H1 (cell line): ENCODE data around the gene PLXDC2. TPM values are rescaled to one million over a fixed set of nuclear protein-coding genes. Genes with fewer than 3 reads are reported as not detected.

Source experiments
- CTCF ChIA-PET: fragments of 300-600 bp; sonication (Branson Sonifier 250); formaldehyde crosslinking; loops from one replicate; lab custom pipeline; 2021; ENCODE audit not compliant: partially characterized antibody; lab: Charles Lee
- POLR2A ChIA-PET: fragments of 300-600 bp; sonication (Branson Sonifier 250); formaldehyde crosslinking; loops from one replicate; lab custom pipeline; 2021; ENCODE audit warnings: inconsistent platforms; ENCODE audit not compliant: partially characterized antibody; lab: Charles Lee
- DNase-seq, 2 experiments: peaks; one replicate each; pipeline versions ENCODE4 v3.0.0 to v3.0.0-alpha.2; 2010 to 2022; ENCODE audit warnings: low spot score in 2 of 2, low read depth in 1 of 2, mixed read lengths in 1 of 2
- FAIRE-seq: peaks from 2 replicates; lab custom pipeline; 2011; peaks lifted over from hg19 to GRCh38; lab: Jason Lieb, UNC
- H2AFZ ChIP-seq: 2 replicates; pipeline ENCODE4 v1.8.1; 2012; ENCODE audit warnings: low read length, inconsistent platforms
- H2AK5ac ChIP-seq: 2 replicates; pipeline ENCODE4 v1.6.1; 2013; ENCODE audit warnings: low read depth, low read length
- H2BK120ac ChIP-seq: replicated peaks from 2 replicates; pipeline ENCODE3; 2013; ENCODE audit warnings: low read depth, low read length, inconsistent platforms
- H2BK12ac ChIP-seq: 2 replicates; pipeline ENCODE4 v1.6.1; 2013; ENCODE audit warnings: low read depth, low read length
- H2BK15ac ChIP-seq: 2 replicates; pipeline ENCODE4 v1.6.1; 2013; ENCODE audit warnings: low read length
- H2BK20ac ChIP-seq: 2 replicates; pipeline ENCODE4 v1.6.1; 2013; ENCODE audit warnings: low read length
- H2BK5ac ChIP-seq: 2 replicates; pipeline ENCODE4 v1.6.1; 2013; ENCODE audit warnings: low read depth, low read length
- H3K14ac ChIP-seq: 2 replicates; pipeline ENCODE4 v1.6.1; 2013; ENCODE audit warnings: inconsistent platforms; ENCODE audit not compliant: insufficient read length
- H3K18ac ChIP-seq: 2 replicates; pipeline ENCODE4 v1.6.1; 2013; ENCODE audit warnings: low read length; ENCODE audit errors: extremely low read depth
- H3K23ac ChIP-seq: 2 replicates; pipeline ENCODE4 v1.6.1; 2013; ENCODE audit warnings: inconsistent platforms; ENCODE audit not compliant: insufficient read length
- H3K23me2 ChIP-seq: 2 replicates; pipeline ENCODE4 v1.6.1; 2013; ENCODE audit warnings: low read depth, low read length
- H3K27ac ChIP-seq: 2 replicates; pipeline ENCODE4 v1.6.1; 2011; ENCODE audit warnings: low read depth, low read length, inconsistent platforms
- H3K27me3 ChIP-seq, 4 experiments: replicated peaks in 1 of 4; 1 replicate in 1 of 4; 2 replicates in 3 of 4; pipeline versions ENCODE4 v1.6.1 to v1.8.1; 2011 to 2013; ENCODE audit warnings: low read length in 3 of 4, mild to moderate bottlenecking in 3 of 4, inconsistent platforms in 2 of 4, mixed read lengths in 2 of 4, moderate library complexity in 1 of 4; ENCODE audit not compliant: control insufficient read depth in 3 of 4, insufficient read depth in 3 of 4; ENCODE audit errors: extremely low read depth in 1 of 4
- H3K36me3 ChIP-seq, 4 experiments: 2 replicates each; pipeline versions ENCODE4 v1.6.1 to v1.8.1; 2011 to 2013; ENCODE audit warnings: mild to moderate bottlenecking in 4 of 4, low read length in 3 of 4, moderate library complexity in 2 of 4, control low read depth in 1 of 4, inconsistent platforms in 1 of 4; ENCODE audit not compliant: insufficient read depth in 4 of 4, control insufficient read depth in 2 of 4
- H3K4ac ChIP-seq: replicated peaks from 2 replicates; pipeline ENCODE3; 2013; ENCODE audit warnings: low read length, low read depth, mixed read lengths, inconsistent platforms; ENCODE audit not compliant: insufficient read length
- H3K4me1 ChIP-seq, 4 experiments: replicated peaks in 1 of 4; 1 replicate in 1 of 4; 2 replicates in 3 of 4; pipeline versions ENCODE4 v1.6.1 to v1.8.1; 2011 to 2013; ENCODE audit warnings: low read length in 3 of 4, inconsistent platforms in 2 of 4, mixed read lengths in 1 of 4; ENCODE audit not compliant: insufficient read depth in 4 of 4, control insufficient read depth in 3 of 4
- H3K4me2 ChIP-seq, 2 experiments: 2 replicates each; pipeline versions ENCODE4 v1.6.1 to v1.8.1; 2011 to 2013; ENCODE audit warnings: low read depth in 2 of 2, low read length in 2 of 2, control low read depth in 1 of 2, inconsistent platforms in 1 of 2, mild to moderate bottlenecking in 1 of 2; ENCODE audit not compliant: insufficient read depth in 1 of 2
- H3K4me3 ChIP-seq, 4 experiments: fragments of 200-600, 300-600 bp in 1 of 4; sonication (generic), shearing (Covaris generic), sonication (Bioruptor Twin) in 1 of 4; 2 replicates each; pipeline versions ENCODE4 v1.5.1 to v1.8.1; 2011 to 2016; ENCODE audit warnings: low read length in 4 of 4, low read depth in 3 of 4, control low read depth in 2 of 4, inconsistent platforms in 2 of 4, mild to moderate bottlenecking in 2 of 4, mixed read lengths in 1 of 4, moderate library complexity in 1 of 4; ENCODE audit not compliant: insufficient read depth in 2 of 4; ENCODE audit errors: extremely low read depth in 1 of 4
- H3K56ac ChIP-seq: replicated peaks from 2 replicates; pipeline ENCODE3; 2013; ENCODE audit warnings: low read depth, mild to moderate bottlenecking, mixed read lengths, low read length, inconsistent platforms; ENCODE audit not compliant: insufficient read length
- H3K79me1 ChIP-seq: 2 replicates; pipeline ENCODE4 v1.6.1; 2013; ENCODE audit warnings: low read depth, low read length, control low read depth
- H3K79me2 ChIP-seq, 2 experiments: 2 replicates each; pipeline versions ENCODE4 v1.6.1 to v1.8.1; 2012 to 2013; ENCODE audit warnings: low read length in 2 of 2, mild to moderate bottlenecking in 2 of 2, inconsistent platforms in 1 of 2; ENCODE audit not compliant: insufficient read depth in 2 of 2, control insufficient read depth in 1 of 2
- H3K9ac ChIP-seq, 4 experiments: replicated peaks in 1 of 4; 1 replicate in 1 of 4; 2 replicates in 3 of 4; pipeline versions ENCODE4 v1.6.1 to v1.8.1; 2011 to 2013; ENCODE audit warnings: low read depth in 3 of 4, low read length in 3 of 4, control low read depth in 2 of 4, mild to moderate bottlenecking in 2 of 4, moderate library complexity in 2 of 4, inconsistent platforms in 1 of 4; ENCODE audit errors: extremely low read depth in 1 of 4
- H3K9me3 ChIP-seq, 2 experiments: 2 replicates each; pipeline versions ENCODE4 v1.6.1 to v1.8.1; 2012 to 2013; ENCODE audit warnings: mild to moderate bottlenecking in 2 of 2, moderate library complexity in 2 of 2, control low read depth in 1 of 2, inconsistent platforms in 1 of 2, low read depth in 1 of 2, low read length in 1 of 2, mixed read lengths in 1 of 2; ENCODE audit not compliant: insufficient read depth in 2 of 2
- H4K20me1 ChIP-seq, 2 experiments: replicated peaks in 1 of 2; 2 replicates each; pipeline versions ENCODE3 to v1.8.1; 2011 to 2013; ENCODE audit warnings: inconsistent platforms in 2 of 2, low read length in 2 of 2, mild to moderate bottlenecking in 1 of 2; ENCODE audit not compliant: insufficient read depth in 2 of 2, control insufficient read depth in 1 of 2
- H4K5ac ChIP-seq: 2 replicates; pipeline ENCODE4 v1.6.1; 2013; ENCODE audit warnings: low read length, low read depth, mixed read lengths, inconsistent platforms; ENCODE audit not compliant: insufficient read length
- H4K8ac ChIP-seq: 2 replicates; pipeline ENCODE4 v1.8.0; 2013; ENCODE audit warnings: mild to moderate bottlenecking, moderate library complexity, low read length, inconsistent platforms; ENCODE audit not compliant: insufficient read depth; ENCODE audit errors: extremely low read depth
- H4K91ac ChIP-seq: replicated peaks from 2 replicates; pipeline ENCODE3; 2013; ENCODE audit warnings: low read length, mixed read lengths, inconsistent platforms; ENCODE audit not compliant: insufficient read length
- WGBS, 2 experiments: shearing (Covaris generic) in 1 of 2; methylation state at CpG; one replicate each; pipeline versions ENCODE4 v1.1.6 to v1.1.7; 2013 to 2015; ENCODE audit warnings: low lambda C conversion rate in 2 of 2, mixed read lengths in 2 of 2, inconsistent platforms in 1 of 2, low coverage in 1 of 2, missing lambda C conversion rate in 1 of 2; ENCODE audit not compliant: insufficient replicate concordance in 2 of 2, insufficient coverage in 1 of 2, insufficient read length in 1 of 2; ENCODE audit errors: extremely low coverage in 1 of 2, missing lambda C conversion rate in 1 of 2; 5-methylcytosine and 5-hydroxymethylcytosine counted together
- polyA plus RNA-seq, 7 experiments: library from polyadenylated mRNA; depleted of rRNA in 3 of 7; stranded (reverse) in 5 of 7; unstranded in 2 of 7; fragments of >200 nt in 5 of 7; fragments of 200-250 nt in 2 of 7; gene quantifications; 1 replicate in 5 of 7; 2 replicates in 1 of 7; 4 replicates in 1 of 7; pipeline versions ENCODE4 v1.2.1 to v1.2.3, GENCODE V29; 2011 to 2013; ENCODE audit warnings: missing spikeins in 2 of 7, mixed read lengths in 2 of 7
- total RNA-seq: library from RNA; stranded (reverse); fragmentation: NEBNext Ultra II Directional; extraction: Animal tissue kit (Norgen Biotek cat#: 25700); gene quantifications from 2 replicates; pipeline ENCODE4 v1.2.1, GENCODE V29; 2021
- TF ChIP-seq, protein P1 (sequence below): fragments of 300-600 bp; sonication (generic); IDR thresholded peaks from 2 replicates; pipeline ENCODE4 v1.7.1; 2012; ENCODE audit warnings: low read length, moderate library complexity, mild to moderate bottlenecking, inconsistent platforms; ENCODE audit not compliant: insufficient replicate concordance

PLXDC2 gene
- total and polyA plus RNA-seq, 2 of the 8 experiments (the other 6 are each of a cell fraction or from before 2014, with no cell fraction given), result 23.0 to 40.5 TPM

DNA sequence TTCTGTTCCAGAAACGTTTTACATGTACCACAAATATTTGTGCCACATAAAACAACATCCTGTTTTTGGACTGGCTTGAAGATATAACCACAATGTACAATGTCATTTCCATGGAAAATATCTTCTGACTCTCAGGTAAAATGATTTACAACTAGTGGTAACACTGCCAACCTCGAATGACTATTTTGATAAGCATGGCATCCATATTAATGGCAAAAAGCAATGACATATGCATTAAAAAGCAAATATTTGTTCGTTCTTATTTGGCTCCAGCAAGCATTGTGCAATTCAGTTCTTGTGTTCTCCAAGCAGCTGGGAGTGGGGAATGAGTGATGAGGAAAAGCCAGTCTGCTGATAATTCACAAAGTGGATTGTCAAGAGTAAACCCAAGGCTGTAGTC, 289.0 kb downstream of the PLXDC2 start:
- Histone ChIP-seq H2BK120ac (no peak overlapping the region), H3K79me1 (no peaks in the 10 kb centered on the region), H2BK20ac (no peak overlapping the region), H3K4me1 (no peaks in the 10 kb centered on the region), H3K79me2 (no peaks in the 10 kb centered on the region), H3K4ac (no peak overlapping the region), H3K27me3 (no peaks in the 10 kb centered on the region), H4K20me1 (no peaks in the 10 kb centered on the region), H3K56ac (no peak overlapping the region), H4K8ac (no peak overlapping the region), H2BK15ac (no peak overlapping the region), H3K14ac (no peak overlapping the region)
- FAIRE-seq, result no peak
- TF ChIP-seq, protein P1, sequence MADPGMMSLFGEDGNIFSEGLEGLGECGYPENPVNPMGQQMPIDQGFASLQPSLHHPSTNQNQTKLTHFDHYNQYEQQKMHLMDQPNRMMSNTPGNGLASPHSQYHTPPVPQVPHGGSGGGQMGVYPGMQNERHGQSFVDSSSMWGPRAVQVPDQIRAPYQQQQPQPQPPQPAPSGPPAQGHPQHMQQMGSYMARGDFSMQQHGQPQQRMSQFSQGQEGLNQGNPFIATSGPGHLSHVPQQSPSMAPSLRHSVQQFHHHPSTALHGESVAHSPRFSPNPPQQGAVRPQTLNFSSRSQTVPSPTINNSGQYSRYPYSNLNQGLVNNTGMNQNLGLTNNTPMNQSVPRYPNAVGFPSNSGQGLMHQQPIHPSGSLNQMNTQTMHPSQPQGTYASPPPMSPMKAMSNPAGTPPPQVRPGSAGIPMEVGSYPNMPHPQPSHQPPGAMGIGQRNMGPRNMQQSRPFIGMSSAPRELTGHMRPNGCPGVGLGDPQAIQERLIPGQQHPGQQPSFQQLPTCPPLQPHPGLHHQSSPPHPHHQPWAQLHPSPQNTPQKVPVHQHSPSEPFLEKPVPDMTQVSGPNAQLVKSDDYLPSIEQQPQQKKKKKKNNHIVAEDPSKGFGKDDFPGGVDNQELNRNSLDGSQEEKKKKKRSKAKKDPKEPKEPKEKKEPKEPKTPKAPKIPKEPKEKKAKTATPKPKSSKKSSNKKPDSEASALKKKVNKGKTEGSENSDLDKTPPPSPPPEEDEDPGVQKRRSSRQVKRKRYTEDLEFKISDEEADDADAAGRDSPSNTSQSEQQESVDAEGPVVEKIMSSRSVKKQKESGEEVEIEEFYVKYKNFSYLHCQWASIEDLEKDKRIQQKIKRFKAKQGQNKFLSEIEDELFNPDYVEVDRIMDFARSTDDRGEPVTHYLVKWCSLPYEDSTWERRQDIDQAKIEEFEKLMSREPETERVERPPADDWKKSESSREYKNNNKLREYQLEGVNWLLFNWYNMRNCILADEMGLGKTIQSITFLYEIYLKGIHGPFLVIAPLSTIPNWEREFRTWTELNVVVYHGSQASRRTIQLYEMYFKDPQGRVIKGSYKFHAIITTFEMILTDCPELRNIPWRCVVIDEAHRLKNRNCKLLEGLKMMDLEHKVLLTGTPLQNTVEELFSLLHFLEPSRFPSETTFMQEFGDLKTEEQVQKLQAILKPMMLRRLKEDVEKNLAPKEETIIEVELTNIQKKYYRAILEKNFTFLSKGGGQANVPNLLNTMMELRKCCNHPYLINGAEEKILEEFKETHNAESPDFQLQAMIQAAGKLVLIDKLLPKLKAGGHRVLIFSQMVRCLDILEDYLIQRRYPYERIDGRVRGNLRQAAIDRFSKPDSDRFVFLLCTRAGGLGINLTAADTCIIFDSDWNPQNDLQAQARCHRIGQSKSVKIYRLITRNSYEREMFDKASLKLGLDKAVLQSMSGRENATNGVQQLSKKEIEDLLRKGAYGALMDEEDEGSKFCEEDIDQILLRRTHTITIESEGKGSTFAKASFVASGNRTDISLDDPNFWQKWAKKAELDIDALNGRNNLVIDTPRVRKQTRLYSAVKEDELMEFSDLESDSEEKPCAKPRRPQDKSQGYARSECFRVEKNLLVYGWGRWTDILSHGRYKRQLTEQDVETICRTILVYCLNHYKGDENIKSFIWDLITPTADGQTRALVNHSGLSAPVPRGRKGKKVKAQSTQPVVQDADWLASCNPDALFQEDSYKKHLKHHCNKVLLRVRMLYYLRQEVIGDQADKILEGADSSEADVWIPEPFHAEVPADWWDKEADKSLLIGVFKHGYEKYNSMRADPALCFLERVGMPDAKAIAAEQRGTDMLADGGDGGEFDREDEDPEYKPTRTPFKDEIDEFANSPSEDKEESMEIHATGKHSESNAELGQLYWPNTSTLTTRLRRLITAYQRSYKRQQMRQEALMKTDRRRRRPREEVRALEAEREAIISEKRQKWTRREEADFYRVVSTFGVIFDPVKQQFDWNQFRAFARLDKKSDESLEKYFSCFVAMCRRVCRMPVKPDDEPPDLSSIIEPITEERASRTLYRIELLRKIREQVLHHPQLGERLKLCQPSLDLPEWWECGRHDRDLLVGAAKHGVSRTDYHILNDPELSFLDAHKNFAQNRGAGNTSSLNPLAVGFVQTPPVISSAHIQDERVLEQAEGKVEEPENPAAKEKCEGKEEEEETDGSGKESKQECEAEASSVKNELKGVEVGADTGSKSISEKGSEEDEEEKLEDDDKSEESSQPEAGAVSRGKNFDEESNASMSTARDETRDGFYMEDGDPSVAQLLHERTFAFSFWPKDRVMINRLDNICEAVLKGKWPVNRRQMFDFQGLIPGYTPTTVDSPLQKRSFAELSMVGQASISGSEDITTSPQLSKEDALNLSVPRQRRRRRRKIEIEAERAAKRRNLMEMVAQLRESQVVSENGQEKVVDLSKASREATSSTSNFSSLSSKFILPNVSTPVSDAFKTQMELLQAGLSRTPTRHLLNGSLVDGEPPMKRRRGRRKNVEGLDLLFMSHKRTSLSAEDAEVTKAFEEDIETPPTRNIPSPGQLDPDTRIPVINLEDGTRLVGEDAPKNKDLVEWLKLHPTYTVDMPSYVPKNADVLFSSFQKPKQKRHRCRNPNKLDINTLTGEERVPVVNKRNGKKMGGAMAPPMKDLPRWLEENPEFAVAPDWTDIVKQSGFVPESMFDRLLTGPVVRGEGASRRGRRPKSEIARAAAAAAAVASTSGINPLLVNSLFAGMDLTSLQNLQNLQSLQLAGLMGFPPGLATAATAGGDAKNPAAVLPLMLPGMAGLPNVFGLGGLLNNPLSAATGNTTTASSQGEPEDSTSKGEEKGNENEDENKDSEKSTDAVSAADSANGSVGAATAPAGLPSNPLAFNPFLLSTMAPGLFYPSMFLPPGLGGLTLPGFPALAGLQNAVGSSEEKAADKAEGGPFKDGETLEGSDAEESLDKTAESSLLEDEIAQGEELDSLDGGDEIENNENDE, result no peak
- TF ChIP-seq, all 59 proteins: peak for 0
- no peak overlapping the region for H3K4me2 ChIP-seq
- no peak overlapping the region for H2BK5ac ChIP-seq
- H2BK12ac ChIP-seq, result no peak overlapping the region
- no peaks in the 10 kb centered on the region for H3K23me2 ChIP-seq
- no peaks in the 10 kb centered on the region for H3K36me3 ChIP-seq
- H2AK5ac ChIP-seq, result no peak overlapping the region
- no peak overlapping the region for H4K91ac ChIP-seq
- H3K18ac ChIP-seq, result no peak overlapping the region
- ChIA-PET CTCF (no interaction called here), POLR2A (no interaction called here)
- H3K9ac ChIP-seq, result no peak overlapping the region
- H3K27ac ChIP-seq, result no peak overlapping the region
- no peaks in the 10 kb centered on the region for H3K9me3 ChIP-seq
- H3K23ac ChIP-seq, result no peak overlapping the region
- H2AFZ ChIP-seq, result no peak overlapping the region
- no peak overlapping the region for H4K5ac ChIP-seq
- 90% methylated on average over 3 of the region's 3 CpGs; no CpG with 5 or more reads in 1 of the 2 experiments for WGBS, 2 experiments
- no peak overlapping the region for H3K4me3 ChIP-seq
- DNase-seq, result no peak
